Measurements from ENCODE around the gene MYO9A.
"Not testable (repeated sequence)": the region's sequence is repeated elsewhere in the genome, so short reads cannot be mapped to it uniquely, and the experiment has no call there.

Gene MYO9A

GRCh38 chr15:72136170-72137051, 18.5 kb upstream of the MYO9A start:
- no peak for FAIRE-seq

- no peak for FAIRE-seq
These were observed 17.8 kb upstream of the MYO9A start for GRCh38 chr15:72135719-72136118.

GRCh38 chr15:72133211-72133610, 15.3 kb upstream of the MYO9A start:
- no peak for FAIRE-seq

- FAIRE-seq: no peak
These were observed 14.0 kb upstream of the MYO9A start for GRCh38 chr15:72131922-72132321.

- no peak for FAIRE-seq
These were observed 12.3 kb upstream of the MYO9A start for GRCh38 chr15:72130272-72130671.

- no peak for FAIRE-seq
These were observed 10.4 kb upstream of the MYO9A start for GRCh38 chr15:72128359-72128758.

- FAIRE-seq: no peak
These were observed 9.9 kb upstream of the MYO9A start for GRCh38 chr15:72127724-72128322.

GRCh38 chr15:72124218-72124617, 6.3 kb upstream of the MYO9A start:
- FAIRE-seq: no peak

- FAIRE-seq: no peak
These were observed 399 bp downstream of the MYO9A start for GRCh38 chr15:72117486-72118016.

- no peak for FAIRE-seq
These were observed 1.0 kb downstream of the MYO9A start for GRCh38 chr15:72116731-72117485.

- FAIRE-seq: no peak
These were observed 4.5 kb downstream of the MYO9A start for GRCh38 chr15:72113347-72114031.

- no peak for FAIRE-seq
These were observed 5.1 kb downstream of the MYO9A start for GRCh38 chr15:72112805-72113204.

- no peak for FAIRE-seq
These were observed 5.8 kb downstream of the MYO9A start for GRCh38 chr15:72112116-72112515.

GRCh38 chr15:72110355-72110754, 7.6 kb downstream of the MYO9A start:
- no peak for FAIRE-seq

GRCh38 chr15:72106068-72106467, 11.9 kb downstream of the MYO9A start:
- FAIRE-seq: no peak

GRCh38 chr15:72105111-72105510, 12.8 kb downstream of the MYO9A start:
- no peak for FAIRE-seq

GRCh38 chr15:72100551-72100950, 17.4 kb downstream of the MYO9A start:
- not testable (repeated sequence) for FAIRE-seq

GRCh38 chr15:72099155-72099554, 18.8 kb downstream of the MYO9A start:
- FAIRE-seq: no peak

- FAIRE-seq: no peak
These were observed 19.9 kb downstream of the MYO9A start for GRCh38 chr15:72098040-72098439.

- no peak for FAIRE-seq
These were observed 21.2 kb downstream of the MYO9A start for GRCh38 chr15:72096796-72097195.

GRCh38 chr15:72092691-72093090, 25.3 kb downstream of the MYO9A start:
- no peak for FAIRE-seq

- no peak for FAIRE-seq
These were observed 25.9 kb downstream of the MYO9A start for GRCh38 chr15:72092006-72092405.
